ENCODE measurements around the gene C16orf74.
A peak's percentile ranks its signal among the peaks of the same experiment; 100 is the strongest.

Gene C16orf74

DNA sequence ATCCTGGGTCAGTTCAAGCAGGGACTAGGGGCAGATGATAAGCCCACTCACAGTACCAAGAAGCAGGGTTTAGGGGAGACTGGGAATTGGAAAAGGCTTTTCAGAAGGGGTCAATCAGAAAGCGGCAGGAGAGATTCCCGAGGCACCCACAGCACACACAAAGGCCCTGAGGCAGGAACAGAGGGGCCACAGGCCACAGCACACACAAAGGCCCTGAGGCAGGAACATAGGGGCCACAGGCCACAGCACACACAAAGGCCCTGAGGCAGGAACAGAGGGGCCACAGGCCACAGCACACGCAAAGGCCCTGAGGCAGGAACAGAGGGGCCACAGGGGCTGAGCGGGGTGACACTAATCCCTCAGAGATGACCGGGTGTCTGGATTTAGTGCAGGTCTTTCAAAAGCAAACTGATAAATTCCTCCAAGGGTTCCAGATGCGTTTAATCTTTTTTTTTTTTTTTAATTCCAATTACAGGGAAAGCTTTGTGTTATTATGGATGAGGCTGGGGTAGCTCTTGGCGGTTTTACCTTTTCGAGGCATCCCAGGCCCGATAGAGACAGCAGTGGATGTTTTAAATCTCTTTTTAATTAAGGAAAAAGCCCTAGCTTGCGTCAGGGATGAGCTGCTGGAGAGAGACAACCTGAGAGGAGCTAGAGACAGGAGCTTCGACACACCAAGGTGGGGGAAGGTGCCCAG, 31.1 kb downstream of the C16orf74 start:
- no peak for DNase-seq

GRCh38 chr16:85718682-85719081, 32.2 kb downstream of the C16orf74 start:
- no peak for DNase-seq

DNA sequence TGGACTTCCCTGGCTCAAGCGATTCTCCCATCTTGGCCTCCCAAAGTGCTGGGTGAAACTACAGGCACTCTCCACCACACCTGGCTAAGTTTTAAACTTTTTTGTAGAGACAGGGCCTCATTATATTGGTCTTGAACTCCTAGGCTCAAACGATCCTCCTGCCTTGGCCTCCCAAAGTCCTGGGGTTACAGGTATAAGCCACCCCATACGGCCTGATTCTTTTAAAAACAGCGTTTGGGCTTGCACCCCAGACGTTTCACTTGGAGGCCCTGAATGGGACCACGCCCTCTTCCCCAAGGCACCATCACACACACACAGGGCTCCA, 32.8 kb downstream of the C16orf74 start:
- DNase-seq = no peak

- DNase-seq = peak in 46 of 56 donors; percentile 2 to 78 (median 30)
Observed at GRCh38 chr16:85717393-85718152, 33.3 kb downstream of the C16orf74 start.

- DNase-seq = peak in 14 of 56 donors; percentile 3 to 41 (median 20)
Observed at GRCh38 chr16:85716680-85717038, 34.2 kb downstream of the C16orf74 start.

- no peak for DNase-seq
Observed at GRCh38 chr16:85716022-85716679, 34.7 kb downstream of the C16orf74 start.

DNA sequence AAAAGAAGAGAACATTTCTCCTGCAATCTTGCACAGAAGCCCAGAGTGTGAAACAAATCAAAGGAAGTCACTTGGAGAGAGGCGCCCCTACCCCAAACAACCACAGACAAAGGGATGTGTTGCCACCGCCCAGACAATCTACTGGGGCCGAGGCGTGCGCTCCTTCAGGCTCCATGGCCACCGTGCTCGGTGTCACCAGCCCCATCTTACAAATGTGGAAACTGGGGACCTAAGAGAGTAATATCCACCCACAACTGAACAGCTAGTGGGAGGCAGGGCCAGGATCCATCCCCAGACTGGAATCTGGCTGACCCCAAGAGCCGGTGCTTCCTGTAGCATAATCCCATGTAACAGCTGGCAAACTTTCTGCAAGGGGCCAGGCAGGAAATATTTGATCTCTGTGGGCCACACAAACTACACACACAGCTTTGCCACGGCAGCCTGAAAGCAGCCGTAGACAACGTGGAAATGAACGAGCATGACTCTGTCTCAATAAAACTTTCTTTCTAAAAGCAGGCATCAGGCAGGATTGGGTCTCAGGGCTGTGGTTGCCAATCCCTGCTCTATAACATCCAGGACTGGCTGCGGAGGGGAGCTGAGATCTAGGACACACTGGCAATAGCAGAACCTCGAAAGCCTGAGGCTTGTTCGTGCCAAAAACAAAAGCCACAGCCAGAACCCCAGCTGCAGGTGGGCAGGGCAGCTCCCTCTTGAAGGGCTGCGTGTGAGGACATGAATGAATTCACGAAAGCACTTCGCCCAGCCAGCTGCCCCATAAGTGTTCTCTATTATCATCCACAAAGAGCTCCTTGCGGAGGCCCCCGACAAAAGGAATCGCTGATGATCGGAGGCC, 35.5 kb downstream of the C16orf74 start:
- peak in 2 of 56 donors; percentile 6 to 11 for DNase-seq

DNA sequence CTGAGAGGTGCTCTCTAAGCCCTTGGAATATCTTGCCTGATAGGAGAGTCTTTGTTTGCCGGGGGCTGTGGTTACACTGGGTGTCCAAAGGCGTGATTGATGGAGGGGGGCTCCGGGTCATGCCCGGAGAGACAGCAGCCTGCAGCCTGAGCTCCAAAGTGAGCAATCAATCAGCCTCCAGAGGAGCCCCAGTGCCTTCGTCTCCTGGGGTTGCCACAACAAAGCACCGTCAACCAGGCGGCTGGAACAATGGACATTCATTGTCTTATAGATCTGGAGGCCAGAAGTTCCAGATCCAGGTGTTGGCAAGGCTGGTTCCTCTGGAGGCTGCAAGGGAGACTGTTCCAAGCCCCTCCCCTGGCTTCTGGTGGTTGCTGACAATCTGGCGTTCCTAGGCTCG, 38.1 kb downstream of the C16orf74 start:
- DNase-seq = no peak

DNA sequence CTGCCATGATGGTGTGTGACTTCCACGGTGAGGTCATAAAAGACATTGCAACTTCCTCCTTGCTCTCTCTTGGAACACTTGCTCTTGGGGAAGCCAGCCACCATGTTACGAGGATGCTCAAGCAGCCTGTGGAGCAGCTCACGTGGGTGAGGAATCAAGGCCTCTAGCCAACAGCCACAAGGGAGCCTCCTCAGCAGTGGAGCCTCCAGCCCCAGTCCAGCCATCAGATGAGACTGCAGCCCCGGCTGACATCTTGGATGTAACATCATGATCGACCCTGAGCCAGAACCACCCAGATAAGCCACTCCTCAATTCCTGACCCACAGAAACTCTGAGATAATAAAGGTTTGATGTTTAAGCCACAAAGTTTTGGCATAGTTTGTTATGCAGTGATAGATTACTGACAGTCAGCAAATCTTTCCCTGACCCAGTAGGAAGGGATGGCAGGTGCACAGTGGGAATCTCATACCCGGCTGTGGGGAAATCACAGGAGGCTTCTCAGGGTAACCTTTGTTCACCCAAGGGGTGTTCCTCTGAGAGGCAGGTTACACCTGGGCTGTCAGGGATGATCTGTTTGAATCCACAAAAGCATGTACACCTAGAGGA, 38.8 kb downstream of the C16orf74 start:
- no peak for DNase-seq

GRCh38 chr16:85710732-85711131, 40.2 kb downstream of the C16orf74 start:
- DNase-seq = no peak

DNA sequence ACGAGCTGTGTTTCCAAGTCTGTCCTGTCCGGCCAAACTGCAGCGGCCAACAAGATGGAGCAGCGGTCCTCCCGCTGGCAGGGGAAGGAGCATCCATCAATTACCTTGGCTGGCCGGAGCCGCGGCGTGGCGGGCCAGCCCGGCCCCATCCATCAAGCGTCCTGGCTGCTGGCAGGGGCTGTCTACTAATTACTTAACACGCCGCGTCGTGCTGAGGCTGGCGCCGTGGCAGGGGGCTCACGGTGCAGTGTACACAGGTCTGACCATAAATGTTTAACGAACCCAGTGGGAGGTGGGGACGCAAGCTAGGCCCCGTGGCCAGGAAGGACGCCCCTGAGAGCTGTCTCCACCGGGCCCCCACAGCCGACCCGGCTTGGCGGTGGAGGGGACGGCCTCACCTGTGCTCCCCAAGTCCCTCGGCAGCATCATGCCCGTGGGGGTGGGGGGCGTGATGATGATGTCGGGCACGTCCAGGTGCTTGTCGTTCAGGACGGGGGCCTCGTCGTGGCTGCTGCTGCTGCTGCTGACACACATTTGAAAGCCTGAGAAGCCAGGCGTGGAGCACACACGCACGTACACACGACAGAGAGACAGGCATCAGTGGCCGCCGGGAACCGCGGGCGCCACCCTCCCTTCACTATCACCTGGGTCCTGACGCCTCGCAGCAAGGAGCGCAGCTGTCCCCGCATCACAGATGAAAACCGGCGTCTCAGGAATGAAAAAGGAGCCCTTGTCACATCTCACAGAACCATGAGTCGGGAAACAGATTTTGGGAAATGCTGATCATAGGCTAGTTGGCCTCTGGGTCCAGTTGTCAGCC, 40.9 kb downstream of the C16orf74 start:
- no peak for DNase-seq

GRCh38 chr16:85708338-85708737, 42.6 kb downstream of the C16orf74 start:
- no peak for DNase-seq

- no peak for DNase-seq
Observed at GRCh38 chr16:85707528-85708095, 43.3 kb downstream of the C16orf74 start.

- DNase-seq = no peak
Observed at GRCh38 chr16:85706449-85707034, 44.4 kb downstream of the C16orf74 start.

DNA sequence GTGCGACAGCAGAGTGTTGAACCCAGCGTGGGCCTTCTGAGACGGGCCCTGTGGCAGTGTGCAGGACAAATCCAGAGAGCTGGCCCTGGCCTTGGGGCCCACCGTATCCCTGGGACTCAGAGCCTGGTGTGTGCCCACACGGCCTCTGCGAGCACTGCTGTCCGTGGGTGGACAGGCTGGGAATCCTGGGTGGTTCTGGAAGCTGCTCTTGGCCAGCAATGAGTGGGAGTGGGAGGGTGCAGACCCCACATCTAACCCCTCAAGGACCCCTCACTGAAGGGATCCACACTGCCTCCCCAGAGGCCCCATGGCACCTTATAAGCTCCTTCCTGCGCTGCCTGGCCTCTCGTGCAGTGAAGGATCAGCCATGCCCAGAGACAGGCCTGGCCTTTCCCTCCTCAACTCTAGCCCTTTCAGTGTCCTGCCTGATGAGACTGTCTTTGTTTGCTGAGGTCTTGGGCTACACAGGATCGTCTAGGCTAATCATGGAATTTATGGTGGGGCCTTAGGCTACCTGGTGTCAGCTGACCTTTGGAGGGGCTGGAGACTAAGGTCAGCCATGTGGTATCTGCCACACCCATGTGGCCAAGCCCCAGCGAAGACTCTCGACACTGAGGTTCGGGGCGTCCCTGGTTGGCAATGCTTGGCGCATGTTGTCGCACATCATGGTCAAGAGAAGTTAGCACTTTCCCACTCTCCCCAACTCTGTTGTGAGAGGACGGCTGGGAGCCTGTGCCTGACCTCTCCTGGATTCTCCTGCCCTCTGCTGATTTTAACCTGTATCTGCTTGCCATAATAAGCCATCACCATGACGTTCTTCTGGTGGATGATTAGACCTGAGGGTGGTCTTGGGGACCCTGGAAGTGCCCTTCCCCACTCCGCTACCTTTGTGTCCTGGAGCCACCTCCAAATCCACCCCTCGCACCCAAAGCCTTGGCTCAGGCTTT, 45.7 kb downstream of the C16orf74 start:
- DNase-seq = no peak

DNA sequence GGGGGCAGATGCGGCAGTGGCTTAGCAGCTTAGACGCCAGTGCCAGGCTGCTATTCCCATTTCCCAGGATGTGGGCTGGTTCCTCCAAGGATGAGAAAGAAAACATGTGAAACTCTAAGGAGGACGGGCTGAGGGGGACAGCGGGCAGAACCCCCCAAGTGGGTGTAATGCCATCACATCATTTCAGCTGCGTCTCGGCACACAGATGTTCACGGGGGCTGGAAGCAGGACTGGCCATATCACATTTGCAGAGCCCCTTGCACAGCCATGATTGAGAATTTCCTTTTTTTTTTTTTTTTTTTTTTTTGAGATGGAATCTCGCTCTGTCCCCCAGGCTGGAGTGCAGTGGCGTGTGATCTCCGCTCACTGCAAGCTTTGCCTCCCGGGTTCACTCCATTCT, 46.9 kb downstream of the C16orf74 start:
- DNase-seq = no peak

DNA sequence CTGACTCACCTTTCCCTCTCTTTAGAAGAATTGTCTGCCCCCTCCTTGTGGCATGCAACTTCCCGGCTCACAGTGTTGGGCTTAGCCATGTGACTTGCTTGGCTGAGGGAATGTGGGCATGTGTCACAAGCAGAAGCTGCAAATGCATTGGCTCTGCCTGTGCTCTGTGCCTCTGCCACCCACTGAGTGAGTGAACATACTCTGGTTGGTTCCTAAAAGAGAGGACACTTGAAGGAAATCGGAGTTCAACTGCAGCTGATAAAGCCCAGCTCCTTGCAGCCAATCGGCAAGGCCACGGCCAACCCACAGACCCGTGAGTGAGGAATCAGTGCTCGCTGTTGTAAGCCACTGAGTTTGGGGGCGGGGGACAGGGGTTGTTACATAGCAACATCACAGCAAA, 51.3 kb downstream of the C16orf74 start:
- DNase-seq = peak in 44 of 56 donors; percentile 20 to 92 (median 64)

DNA sequence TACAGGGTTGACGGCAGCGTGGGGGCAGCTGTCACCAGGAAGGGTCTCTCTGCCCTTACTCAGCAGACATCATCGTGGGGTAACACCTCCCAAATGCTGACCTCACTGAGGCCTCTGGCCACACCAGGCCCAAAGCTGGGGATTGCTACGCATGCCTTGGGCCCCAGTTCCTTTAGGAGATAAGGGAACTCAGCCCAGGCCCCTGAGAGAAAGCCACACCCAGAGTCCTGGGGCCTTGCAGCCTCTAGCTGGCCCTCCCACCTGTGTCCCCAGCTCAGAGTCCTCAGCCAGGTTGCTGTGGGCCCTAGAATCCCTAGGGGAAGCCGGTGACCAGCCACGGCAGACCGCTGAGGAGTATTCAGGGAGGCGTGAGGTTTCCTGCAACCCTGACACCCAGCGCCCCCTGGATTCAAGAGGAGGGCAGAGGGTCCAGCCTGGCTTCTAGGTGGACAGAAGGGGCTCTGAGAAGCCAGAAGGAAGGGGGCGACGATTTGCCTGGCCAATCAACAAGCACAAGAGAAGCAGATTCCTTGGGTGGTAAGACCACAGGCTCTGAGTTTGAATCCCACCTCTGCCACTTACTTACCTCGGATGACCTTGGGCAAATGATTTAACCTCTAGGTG, 51.8 kb downstream of the C16orf74 start:
- DNase-seq = no peak

Measured in nucleus accumbens (tissue), 56 donors.